Endodermal cell (in vitro differentiated cells): ENCODE data around the gene SNX14. TPM values are rescaled to one million over a fixed set of nuclear protein-coding genes. Genes with fewer than 3 reads are reported as not detected.

ENCODE experiments used
- DNase-seq: peaks from one replicate; pipeline ENCODE4 v3.0.0-alpha.2; 2017
- H3K27ac ChIP-seq: 2 replicates; pipeline ENCODE4 v1.5.1; 2013; ENCODE audit warnings: mild to moderate bottlenecking, low read depth, low read length, moderate library complexity
- H3K27me3 ChIP-seq: 2 replicates; pipeline ENCODE4 v1.6.1; 2013; ENCODE audit warnings: mild to moderate bottlenecking, low read length, moderate library complexity; ENCODE audit not compliant: insufficient read depth, control insufficient read depth, poor library complexity, severe bottlenecking
- H3K36me3 ChIP-seq: 2 replicates; pipeline ENCODE4 v1.7.0; 2013; ENCODE audit warnings: mild to moderate bottlenecking, low read length, moderate library complexity; ENCODE audit not compliant: control insufficient read depth, insufficient read depth
- H3K4me1 ChIP-seq: one replicate; pipeline ENCODE4 v1.7.0; 2013; ENCODE audit warnings: low read length; ENCODE audit not compliant: control insufficient read depth, insufficient read depth
- H3K4me3 ChIP-seq: 2 replicates; pipeline ENCODE4 v1.5.1; 2013; ENCODE audit warnings: mild to moderate bottlenecking, low read length, moderate library complexity
- H3K9ac ChIP-seq: 2 replicates; pipeline ENCODE4 v1.6.1; 2013; ENCODE audit warnings: mild to moderate bottlenecking, low read length, moderate library complexity; ENCODE audit not compliant: poor library complexity, severe bottlenecking; ENCODE audit errors: extremely low read depth
- H3K9me3 ChIP-seq: 2 replicates; pipeline ENCODE4 v1.6.1; 2013; ENCODE audit warnings: mild to moderate bottlenecking, low read length, moderate library complexity; ENCODE audit not compliant: control insufficient read depth
- H3K27ac Mint-ChIP-seq: 2 replicates; pipeline ENCODE4 v1.8.0; 2020; ENCODE audit warnings: mixed read lengths
- H3K27me3 Mint-ChIP-seq: 2 replicates; pipeline ENCODE4 v1.8.0; 2021; ENCODE audit warnings: mild to moderate bottlenecking, mixed read lengths; ENCODE audit not compliant: insufficient read depth
- H3K36me3 Mint-ChIP-seq: 2 replicates; pipeline ENCODE4 v1.8.0; 2020; ENCODE audit warnings: low read depth, mixed read lengths
- H3K4me1 Mint-ChIP-seq: 2 replicates; pipeline ENCODE4 v1.8.0; 2020; ENCODE audit warnings: mixed read lengths
- H3K4me3 Mint-ChIP-seq: 2 replicates; pipeline ENCODE4 v1.8.0; 2020; ENCODE audit warnings: mild to moderate bottlenecking, moderate library complexity, mixed read lengths
- H3K9me3 Mint-ChIP-seq: 2 replicates; pipeline ENCODE4 v1.8.0; 2020; ENCODE audit warnings: mild to moderate bottlenecking, mixed read lengths
- CTCF ChIP-seq: fragments of 200-600 bp; sonication (generic); conservative IDR thresholded peaks from 2 replicates; pipeline ENCODE4 v1.5.0; 2021; ENCODE audit warnings: antibody characterized with exemption, mild to moderate bottlenecking
- WGBS, 2 experiments: methylation state at CpG; one replicate each; pipeline versions ENCODE4 v1.1.5 to v1.1.7; 2013; ENCODE audit warnings: missing lambda C conversion rate in 2 of 2, mixed read lengths in 1 of 2; ENCODE audit not compliant: insufficient coverage in 1 of 2, insufficient read length in 1 of 2; 5-methylcytosine and 5-hydroxymethylcytosine counted together
- total RNA-seq, 2 donors: library from RNA; stranded (reverse); fragmentation: NEBNext Ultra II Directional in 1 of 2; extraction: Animal tissue kit (Norgen Biotek cat#: 25700) in 1 of 2; gene quantifications; 2 replicates in 1 of 2; 3 replicates in 1 of 2; pipeline ENCODE4 v1.2.1, GENCODE V29; 2021

Gene SNX14
- total RNA-seq, 2 donors from 2014 or later = 61.3 to 69.6 TPM

GRCh38 chr6:85516168-85516567, 77.5 kb downstream of the SNX14 start:
- Mint-ChIP-seq H3K4me1 (no peaks in the 10 kb centered on the region), H3K36me3 (peaks cover 40% of the 10 kb centered on the region)

GRCh38 chr6:85506441-85507093, 87.1 kb downstream of the SNX14 start:
- Mint-ChIP-seq H3K27me3 (no peaks in the 10 kb centered on the region), H3K4me1 (peaks cover 2% of the 10 kb centered on the region), H3K36me3 (peaks cover 18% of the 10 kb centered on the region), H3K4me3 (no peak overlapping the region), H3K9me3 (no peaks in the 10 kb centered on the region), H3K27ac (no peak overlapping the region)
- H3K36me3 ChIP-seq = peaks cover 36% of the 10 kb centered on the region
- H3K9ac ChIP-seq = no peak overlapping the region
- TF ChIP-seq CTCF = no peak
- no peaks in the 10 kb centered on the region for H3K27me3 ChIP-seq
- H3K4me1 ChIP-seq = no peaks in the 10 kb centered on the region
- DNase-seq = no peak
- no peaks in the 10 kb centered on the region for H3K9me3 ChIP-seq
- H3K27ac ChIP-seq = no peak overlapping the region
- WGBS, 2 experiments = 64 to 97% methylated on average over 3 to 8 of the region's 8 CpGs
- H3K4me3 ChIP-seq = no peak overlapping the region

More at GRCh38 chr6:85516168-85516567, 77.5 kb downstream of the SNX14 start:
- H3K27me3 Mint-ChIP-seq = no peaks in the 10 kb centered on the region
- TF ChIP-seq CTCF = no peak
- no peak for DNase-seq
- Histone ChIP-seq H3K27ac (no peak overlapping the region), H3K36me3 (peaks cover 36% of the 10 kb centered on the region), H3K4me3 (no peak overlapping the region), H3K4me1 (no peaks in the 10 kb centered on the region), H3K27me3 (no peaks in the 10 kb centered on the region), H3K9ac (no peak overlapping the region), H3K9me3 (no peaks in the 10 kb centered on the region)
- H3K27ac Mint-ChIP-seq = no peak overlapping the region
- H3K4me3 Mint-ChIP-seq = no peak overlapping the region
- H3K9me3 Mint-ChIP-seq = no peaks in the 10 kb centered on the region

GRCh38 chr6:85498596-85499258, 94.9 kb downstream of the SNX14 start:
- Mint-ChIP-seq H3K4me1 (peaks cover 2% of the 10 kb centered on the region), H3K27ac (no peak overlapping the region), H3K27me3 (peaks cover 2% of the 10 kb centered on the region), H3K9me3 (peaks cover 25% of the 10 kb centered on the region), H3K4me3 (no peak overlapping the region), H3K36me3 (peaks cover 8% of the 10 kb centered on the region)
- no peak overlapping the region for H3K27ac ChIP-seq
- TF ChIP-seq CTCF = no peak
- H3K36me3 ChIP-seq = no peaks in the 10 kb centered on the region
- DNase-seq = no peak
- no peaks in the 10 kb centered on the region for H3K27me3 ChIP-seq
- peaks cover 32% of the 10 kb centered on the region for H3K9me3 ChIP-seq
- no peak overlapping the region for H3K9ac ChIP-seq
- 87 to 100% methylated on average over 1 to 2 of the region's 2 CpGs for WGBS, 2 experiments
- no peak overlapping the region for H3K4me3 ChIP-seq
- no peaks in the 10 kb centered on the region for H3K4me1 ChIP-seq
